Measurements from ENCODE around the gene SMIM36.

GRCh38 chr17:55532670-55533069 lies 21.4 kb upstream of the SMIM36 start:
- TF ChIP-seq CTCF (IDR thresholded peaks at IDR 0.05), result no peak
- no peak for TF ChIP-seq POLR2A (IDR thresholded peaks at IDR 0.05)
